Brain microvascular endothelial cell (primary cell): Measurements from ENCODE around the gene KIF1C.

ENCODE experiments used
- DNase-seq: peaks from one replicate; pipeline ENCODE4 v3.0.0-alpha.2; 2020
- H3K27ac ChIP-seq: fragments of 250-450 bp; sonication (Bioruptor Pico); 2 replicates; pipeline ENCODE4 v1.5.1; 2020; ENCODE audit warnings: mild to moderate bottlenecking, moderate library complexity
- H3K27me3 ChIP-seq: fragments of 250-450 bp; sonication (Bioruptor Pico); replicated peaks from 2 replicates; pipeline ENCODE4 v1.5.1; 2020; ENCODE audit warnings: mild to moderate bottlenecking
- H3K36me3 ChIP-seq: fragments of 250-450 bp; sonication (Bioruptor Pico); replicated peaks from 2 replicates; pipeline ENCODE4 v1.5.1; 2020; ENCODE audit warnings: mild to moderate bottlenecking
- H3K4me3 ChIP-seq: 2 replicates; pipeline ENCODE4 v1.5.1; 2011; ENCODE audit warnings: low read depth, mild to moderate bottlenecking, control low read depth, low read length, moderate library complexity
- in situ Hi-C: cut with HindIII; loops from 2 replicates; pipeline ENCODE4 v1.10.0; 2017; ENCODE audit warnings: low sequenced_read_pairs, low pct_ligation_motif_present
- TF ChIP-seq, protein P1 (sequence below): IDR thresholded peaks from 2 replicates; pipeline ENCODE4 v1.5.1; 2011; ENCODE audit warnings: low read depth, mild to moderate bottlenecking, moderate library complexity, low read length, control low read depth, inconsistent platforms; ENCODE audit errors: missing control alignments

The KIF1C gene

GRCh38 chr17:4959261-4959965, 38.3 kb upstream of the KIF1C start:
- in situ Hi-C loops: no loop called here
- TF ChIP-seq, protein P1, sequence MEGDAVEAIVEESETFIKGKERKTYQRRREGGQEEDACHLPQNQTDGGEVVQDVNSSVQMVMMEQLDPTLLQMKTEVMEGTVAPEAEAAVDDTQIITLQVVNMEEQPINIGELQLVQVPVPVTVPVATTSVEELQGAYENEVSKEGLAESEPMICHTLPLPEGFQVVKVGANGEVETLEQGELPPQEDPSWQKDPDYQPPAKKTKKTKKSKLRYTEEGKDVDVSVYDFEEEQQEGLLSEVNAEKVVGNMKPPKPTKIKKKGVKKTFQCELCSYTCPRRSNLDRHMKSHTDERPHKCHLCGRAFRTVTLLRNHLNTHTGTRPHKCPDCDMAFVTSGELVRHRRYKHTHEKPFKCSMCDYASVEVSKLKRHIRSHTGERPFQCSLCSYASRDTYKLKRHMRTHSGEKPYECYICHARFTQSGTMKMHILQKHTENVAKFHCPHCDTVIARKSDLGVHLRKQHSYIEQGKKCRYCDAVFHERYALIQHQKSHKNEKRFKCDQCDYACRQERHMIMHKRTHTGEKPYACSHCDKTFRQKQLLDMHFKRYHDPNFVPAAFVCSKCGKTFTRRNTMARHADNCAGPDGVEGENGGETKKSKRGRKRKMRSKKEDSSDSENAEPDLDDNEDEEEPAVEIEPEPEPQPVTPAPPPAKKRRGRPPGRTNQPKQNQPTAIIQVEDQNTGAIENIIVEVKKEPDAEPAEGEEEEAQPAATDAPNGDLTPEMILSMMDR: no peak
- DNase-seq: no peak
- Histone ChIP-seq H3K36me3 (peaks cover 14% of the 10 kb centered on the region), H3K27ac (no peak overlapping the region), H3K4me3 (no peak overlapping the region), H3K27me3 (no peaks in the 10 kb centered on the region)

DNA sequence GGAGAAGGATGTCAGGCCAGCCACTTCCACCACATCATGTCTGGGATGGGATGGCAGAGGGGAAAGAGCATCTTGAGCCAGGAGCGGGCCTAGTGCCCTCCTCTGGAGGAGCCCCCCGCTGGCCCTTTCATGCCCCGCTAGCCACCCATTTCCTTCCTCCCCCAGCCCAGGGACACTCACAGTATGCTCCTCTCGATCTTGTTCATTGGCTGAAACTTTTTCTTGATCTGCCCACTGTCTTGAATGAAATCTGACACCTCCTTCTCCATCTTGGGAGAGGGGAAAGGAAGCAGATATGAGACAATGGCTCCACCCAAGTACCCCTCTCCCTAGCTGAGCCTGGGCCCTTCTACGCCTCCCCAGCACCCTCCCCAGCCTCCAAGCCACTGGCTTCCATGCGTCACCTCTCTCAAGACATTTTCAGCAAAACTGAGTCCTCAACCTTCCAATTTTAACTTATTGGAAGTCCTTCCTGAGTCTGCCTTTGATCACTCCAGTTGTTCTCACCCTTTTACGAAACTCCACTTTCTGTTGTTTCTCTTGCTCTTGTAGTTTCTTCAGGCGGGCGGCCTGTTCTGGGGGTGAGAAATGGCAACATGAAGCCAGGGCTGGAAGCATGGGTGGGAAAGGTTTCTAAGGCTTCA, 37.3 kb upstream of the KIF1C start:
- Histone ChIP-seq H3K27me3 (no peaks in the 10 kb centered on the region), H3K4me3 (no peak overlapping the region), H3K36me3 (peaks cover 14% of the 10 kb centered on the region), H3K27ac (no peak overlapping the region)
- DNase-seq: no peak
- TF ChIP-seq, protein P1: no peak
- in situ Hi-C loops: no loop called here

- Histone ChIP-seq H3K4me3 (no peak overlapping the region), H3K27me3 (no peaks in the 10 kb centered on the region), H3K36me3 (peaks cover 15% of the 10 kb centered on the region), H3K27ac (no peak overlapping the region)
- in situ Hi-C loops: no loop called here
- no peak for DNase-seq
- TF ChIP-seq, protein P1: no peak
Measured at GRCh38 chr17:4965311-4965986, 32.3 kb upstream of the KIF1C start.

- no peaks in the 10 kb centered on the region for H3K27me3 ChIP-seq
- peak overlapping the region; percentile 97 for H3K27ac ChIP-seq
- peak; percentile 100 for DNase-seq
- in situ Hi-C loops: no loop called here
- H3K4me3 ChIP-seq: peak overlapping the region; percentile 84
- TF ChIP-seq, protein P1: no peak
- H3K36me3 ChIP-seq: peaks cover 19% of the 10 kb centered on the region
Measured at GRCh38 chr17:4966844-4967538, 30.8 kb upstream of the KIF1C start.

- in situ Hi-C loops: no loop called here
- H3K36me3 ChIP-seq: peaks cover 28% of the 10 kb centered on the region
- H3K27me3 ChIP-seq: no peaks in the 10 kb centered on the region
Measured at GRCh38 chr17:4967539-4968485, 29.9 kb upstream of the KIF1C start, which contains the start of gene SPAG7. Gene SPAG7 (minus strand): TSS chr17:4967817. CDS start chr17:4967804, 13 bp downstream.

More at GRCh38 chr17:4967539-4968485, 29.9 kb upstream of the KIF1C start, which contains the start of gene SPAG7:
- TF ChIP-seq, protein P1: peak; percentile 7
- DNase-seq: peak; percentile 93
- Histone ChIP-seq H3K4me3 (peak within 1 kb of the TSS; percentile 84), H3K27ac (peak within 1 kb of the TSS; percentile 97)
